SK-N-SH (cell line): ENCODE data around the gene PTPN18. TPM values are rescaled to one million over a fixed set of nuclear protein-coding genes. Genes with fewer than 3 reads are reported as not detected.
A peak's percentile ranks its signal among the peaks of the same experiment; 100 is the strongest.

Experiments
- CTCF ChIA-PET: fragments of 300-600, 350-600 bp; formaldehyde crosslinking; extraction: SDS; loops from one replicate; lab custom pipeline; 2021; lab: Yijun Ruan, JAX
- POLR2A ChIA-PET: fragments of 350-600 bp; sonication (Branson Sonifier 250); formaldehyde crosslinking; extraction: SDS; loops from one replicate; lab custom pipeline; 2020; ENCODE audit warnings: antibody characterized with exemption, inconsistent platforms; lab: Yijun Ruan, JAX
- DNase-seq: peaks from one replicate; pipeline ENCODE4 v3.0.0; 2012
- H2AFZ ChIP-seq: fragments of 200-600 bp; sonication (generic); 2 replicates; pipeline ENCODE4 v1.8.1; 2016; ENCODE audit warnings: antibody characterized with exemption, mild to moderate bottlenecking, low read depth
- H3F3A ChIP-seq: fragments of 200-600 bp; sonication (generic); replicated peaks from 2 replicates; pipeline ENCODE3; 2016; ENCODE audit warnings: antibody characterized with exemption, mild to moderate bottlenecking; ENCODE audit not compliant: insufficient read depth
- H3K27ac ChIP-seq, 2 experiments: fragments of 200-500 bp in 1 of 2; fragments of 200-600 bp in 1 of 2; sonication (Bioruptor generic) in 1 of 2; sonication (generic), shearing (Covaris generic) in 1 of 2; 2 replicates each; pipeline versions ENCODE4 v1.5.1 to v1.6.1; 2014 to 2016; ENCODE audit warnings: low read depth in 2 of 2, inconsistent platforms in 1 of 2, low read length in 1 of 2, mild to moderate bottlenecking in 1 of 2, mixed read lengths in 1 of 2
- H3K27me3 ChIP-seq: fragments of 200-600 bp; sonication (generic), shearing (Covaris generic); 2 replicates; pipeline ENCODE4 v1.6.1; 2016; ENCODE audit warnings: mixed run types; ENCODE audit not compliant: insufficient read depth
- H3K36me3 ChIP-seq, 2 experiments: fragments of 200-500 bp in 1 of 2; fragments of 200-600 bp in 1 of 2; sonication (Bioruptor generic) in 1 of 2; sonication (generic) in 1 of 2; replicated peaks in 1 of 2; 2 replicates each; pipeline versions ENCODE3 to v1.5.1; 2014 to 2016; ENCODE audit warnings: low read length in 1 of 2, mild to moderate bottlenecking in 1 of 2; ENCODE audit not compliant: insufficient read depth in 2 of 2, control insufficient read depth in 1 of 2
- H3K4me1 ChIP-seq, 2 experiments: fragments of 200-500 bp in 1 of 2; fragments of 200-600 bp in 1 of 2; sonication (Bioruptor generic) in 1 of 2; sonication (generic), shearing (Covaris generic) in 1 of 2; 2 replicates each; pipeline versions ENCODE4 v1.5.1 to v1.6.1; 2014 to 2016; ENCODE audit warnings: low read depth in 1 of 2, low read length in 1 of 2, mixed run types in 1 of 2; ENCODE audit not compliant: insufficient read depth in 2 of 2, control insufficient read depth in 1 of 2
- H3K4me2 ChIP-seq: fragments of 200-600 bp; sonication (generic), shearing (Covaris generic); 2 replicates; pipeline ENCODE4 v1.6.1; 2017; ENCODE audit warnings: mixed run types
- H3K4me3 ChIP-seq, 2 experiments: fragments of 200-500 bp in 1 of 2; fragments of 200-600 bp in 1 of 2; sonication (Bioruptor generic) in 1 of 2; sonication (generic), shearing (Covaris generic) in 1 of 2; 2 replicates each; pipeline versions ENCODE4 v1.5.1 to v1.8.1; 2014 to 2016; ENCODE audit warnings: low read depth in 2 of 2, inconsistent platforms in 1 of 2, low read length in 1 of 2, mild to moderate bottlenecking in 1 of 2, mixed read lengths in 1 of 2, moderate library complexity in 1 of 2
- H3K79me2 ChIP-seq: fragments of 200-600 bp; sonication (generic); 2 replicates; pipeline ENCODE4 v1.8.1; 2017; ENCODE audit warnings: mild to moderate bottlenecking; ENCODE audit not compliant: insufficient read depth
- H3K9ac ChIP-seq: fragments of 200-600 bp; sonication (generic); 2 replicates; pipeline ENCODE4 v1.6.1; 2017; ENCODE audit warnings: mixed run types
- H3K9me2 ChIP-seq: fragments of 200-600 bp; sonication (generic); 2 replicates; pipeline ENCODE4 v1.6.1; 2017; ENCODE audit warnings: mixed run types
- H3K9me3 ChIP-seq: fragments of 200-600 bp; sonication (generic); 2 replicates; pipeline ENCODE4 v1.6.1; 2017; ENCODE audit warnings: mixed run types, mild to moderate bottlenecking, moderate library complexity
- H4K20me1 ChIP-seq: fragments of 200-600 bp; sonication (generic); 2 replicates; pipeline ENCODE4 v1.6.1; 2017; ENCODE audit warnings: mild to moderate bottlenecking, mixed run types; ENCODE audit not compliant: insufficient read depth
- CHD2 ChIP-seq: fragments of 150-350 bp; IDR thresholded peaks from 2 replicates; pipeline ENCODE4 v1.6.1; 2018; ENCODE audit warnings: low read length; ENCODE audit not compliant: partially characterized antibody
- CTCF ChIP-seq: fragments of 200-600 bp; sonication (generic); IDR thresholded peaks from 2 replicates; pipeline ENCODE4 v1.6.1; 2017; ENCODE audit warnings: antibody characterized with exemption, mild to moderate bottlenecking, moderate library complexity
- ELF1 ChIP-seq: IDR thresholded peaks from 2 replicates; pipeline ENCODE4 v1.4.0; 2012
- EP300 ChIP-seq, 2 experiments: IDR thresholded peaks; 2 replicates each; pipeline versions ENCODE4 v1.4.0 to v1.6.1; 2012; ENCODE audit warnings: borderline replicate concordance in 1 of 2, low read depth in 1 of 2, low read length in 1 of 2
- FOSL2 ChIP-seq: IDR thresholded peaks from 2 replicates; pipeline ENCODE4 v1.4.0; 2012; ENCODE audit warnings: low read depth, mild to moderate bottlenecking, moderate library complexity, borderline replicate concordance
- FOXJ3 ChIP-seq: sonication (generic); formaldehyde crosslinking; IDR thresholded peaks from 2 replicates; pipeline ENCODE4 v1.5.1; 2020; ENCODE audit warnings: mild to moderate bottlenecking, missing genetic modification reagents
- GABPA ChIP-seq: IDR thresholded peaks from 2 replicates; pipeline ENCODE4 v1.4.0; 2012; ENCODE audit warnings: low read depth, mild to moderate bottlenecking
- GATA2 ChIP-seq: sonication (generic); formaldehyde crosslinking; IDR thresholded peaks from 2 replicates; pipeline ENCODE4 v1.5.0; 2020; ENCODE audit warnings: mild to moderate bottlenecking, missing genetic modification reagents
- MAX ChIP-seq: IDR thresholded peaks from 2 replicates; pipeline ENCODE4 v1.4.0; 2012; ENCODE audit warnings: low read depth
- MEF2A ChIP-seq: IDR thresholded peaks from 2 replicates; pipeline ENCODE4 v1.4.0; 2012; ENCODE audit warnings: low read depth, borderline replicate concordance
- MXI1 ChIP-seq: IDR thresholded peaks from 2 replicates; pipeline ENCODE4 v1.6.1; 2012; ENCODE audit warnings: mild to moderate bottlenecking, low read depth, low read length, improper control_type of control experiment
- NFIC ChIP-seq: IDR thresholded peaks from 2 replicates; pipeline ENCODE4 v1.4.0; 2012; ENCODE audit warnings: borderline replicate concordance
- NRF1 ChIP-seq: IDR thresholded peaks from 2 replicates; pipeline ENCODE4 v1.6.1; 2012; ENCODE audit warnings: low read depth, mild to moderate bottlenecking, low read length
- PBX3 ChIP-seq: IDR thresholded peaks from 2 replicates; pipeline ENCODE4; 2012
- POLR2AphosphoS5 ChIP-seq: IDR thresholded peaks from 2 replicates; pipeline ENCODE4 v1.6.1; 2012; ENCODE audit warnings: low read depth, low read length
- RAD21 ChIP-seq: IDR thresholded peaks from 2 replicates; pipeline ENCODE4 v1.6.1; 2012; ENCODE audit warnings: mild to moderate bottlenecking, low read length
- RFX5 ChIP-seq: IDR thresholded peaks from 2 replicates; pipeline ENCODE4 v1.6.1; 2012; ENCODE audit warnings: mild to moderate bottlenecking, improper control_type of control experiment, low read length
- RXRA ChIP-seq: IDR thresholded peaks from 2 replicates; pipeline ENCODE4 v1.4.0; 2012; ENCODE audit warnings: low read depth, mild to moderate bottlenecking, borderline replicate concordance
- SIN3A ChIP-seq: IDR thresholded peaks from 2 replicates; pipeline ENCODE4 v1.6.1; 2012; ENCODE audit warnings: low read depth, mild to moderate bottlenecking, low read length, moderate library complexity, borderline replicate concordance
- SMC3 ChIP-seq: IDR thresholded peaks from 2 replicates; pipeline ENCODE4 v1.6.1; 2012; ENCODE audit warnings: low read depth, low read length, improper control_type of control experiment
- TAF1 ChIP-seq: IDR thresholded peaks from 2 replicates; pipeline ENCODE4 v1.6.1; 2012; ENCODE audit warnings: low read depth, mild to moderate bottlenecking, low read length, moderate library complexity, borderline replicate concordance
- TCF12 ChIP-seq: IDR thresholded peaks from 2 replicates; pipeline ENCODE4 v1.4.0; 2012
- USF1 ChIP-seq: IDR thresholded peaks from 2 replicates; pipeline ENCODE4 v1.4.0; 2012; ENCODE audit warnings: low read depth, borderline replicate concordance
- USF2 ChIP-seq: fragments of 150-350 bp; IDR thresholded peaks from 2 replicates; pipeline ENCODE4 v1.6.1; 2017; ENCODE audit warnings: antibody characterized with exemption, low read length, low read depth, borderline replicate concordance
- YY1 ChIP-seq: IDR thresholded peaks from 2 replicates; pipeline ENCODE4 v1.4.0; 2012; ENCODE audit warnings: low read depth, mild to moderate bottlenecking
- ZBTB33 ChIP-seq: IDR thresholded peaks from 2 replicates; pipeline ENCODE4 v1.4.0; 2012; ENCODE audit warnings: low read depth, borderline replicate concordance
- WGBS: methylation state at CpG from one replicate; pipeline ENCODE4 v1.1.6; 2017; ENCODE audit warnings: low lambda C conversion rate; 5-methylcytosine and 5-hydroxymethylcytosine counted together
- polyA plus RNA-seq, 3 experiments: library from polyadenylated mRNA; depleted of rRNA; stranded (reverse); fragments of >200 nt; gene quantifications; 2 replicates each; pipeline ENCODE4 v1.2.3, GENCODE V29; 2012

Gene PTPN18
- polyA plus RNA-seq, 1 of the 3 experiments (the other 2 are of a cell fraction) = 30.4 TPM

- H3K4me2 ChIP-seq = peak within 1 kb of the TSS; percentile 97
- POLR2A ChIA-PET = interaction anchor here (1.6 to 4.8 kb wide), 6 partner anchors 12 to 413 kb away, joined by 10 to 38 read pairs (median 14); partner anchors contain the start of genes PTPN18 and SMPD4
- CTCF ChIA-PET = interaction anchor here (0.7 to 3.8 kb wide), 11 partner anchors 8 to 925 kb away, joined by 3 to 20 read pairs (median 4); partner anchors contain the start of genes MZT2B, PTPN18 and SMPD4
- peak within 1 kb of the TSS; percentile 91 for H3K9ac ChIP-seq
- peak; percentile 43 for TF ChIP-seq CTCF
- peak; percentile 99 for TF ChIP-seq MXI1
- TF ChIP-seq TAF1 = peak; percentile 60
- TF ChIP-seq NFIC = no peak
- peak; percentile 62; the same call in 1 of the 2 replicates for TF ChIP-seq POLR2AphosphoS5
- peak; percentile 75 for TF ChIP-seq GABPA
- no peak for TF ChIP-seq TCF12
- TF ChIP-seq SIN3A = peak; percentile 77; the same call in 1 of the 2 replicates
- no peak for TF ChIP-seq GATA2 (CRISPR knock-in tag)
- TF ChIP-seq EP300 (IDR thresholded peaks at IDR 0.05; ENCODE audit: borderline replicate concordance in 1 of 2, low read depth in 1 of 2, low read length in 1 of 2) = no peak
- TF ChIP-seq ZBTB33 = 0 out of 2 replicates have a peak, but pooled peaks have one; percentile 49
- no peak for TF ChIP-seq FOXJ3
- TF ChIP-seq RAD21 = peak; percentile 21; the same call in 1 of the 2 replicates
- peak; percentile 60 for TF ChIP-seq CHD2
- TF ChIP-seq MAX = peak; percentile 98
- no peak for TF ChIP-seq FOSL2
- no peak for TF ChIP-seq NRF1
- peak; percentile 98 for TF ChIP-seq YY1
- TF ChIP-seq USF1 = peak; percentile 92
- TF ChIP-seq SMC3 = no peak
- TF ChIP-seq RFX5 = 0 out of 2 replicates have a peak, but pooled peaks have one; percentile 28
- TF ChIP-seq MEF2A = no peak
- TF ChIP-seq ELF1 = peak; percentile 99
- no peak for TF ChIP-seq PBX3
- TF ChIP-seq RXRA = no peak
- TF ChIP-seq USF2 = peak; percentile 69
- no peaks in the 10 kb centered on the region for H3K27me3 ChIP-seq
- H3K9me3 ChIP-seq = no peaks in the 10 kb centered on the region
- no peaks in the 10 kb centered on the region for H3K9me2 ChIP-seq
- H3F3A ChIP-seq = peaks cover 11% of the 10 kb centered on the region
- WGBS = under 1% methylated on average over 37 of the region's 60 CpGs
- H4K20me1 ChIP-seq = peaks cover 9% of the 10 kb centered on the region; the same call in 1 of the 2 replicates
- H3K27ac ChIP-seq = peak within 1 kb of the TSS; percentile 94 to 97
- peaks cover 11 to 17% of the 10 kb centered on the region in 2 experiments; a peak in 3 of 4 replicates for H3K4me1 ChIP-seq
- H2AFZ ChIP-seq = peak within 1 kb of the TSS; percentile 90
- H3K4me3 ChIP-seq = peak within 1 kb of the TSS; percentile 86 to 94
- peaks cover 30 to 47% of the 10 kb centered on the region in 2 experiments for H3K36me3 ChIP-seq
- H3K79me2 ChIP-seq = peaks cover 20% of the 10 kb centered on the region
- peak; percentile 90 for DNase-seq
Observed at GRCh38 chr2:130342533-130343275, 13.2 kb upstream of the PTPN18 start, which contains the start of gene IMP4. TSS of gene IMP4 (plus strand) at chr2:130342897. CDS start at chr2:130342933, 36 bp downstream.
